HG03045 (cell line): Measurements from ENCODE around the gene TAC3.
"Not testable (repeated sequence)": the region's sequence is repeated elsewhere in the genome, so short reads cannot be mapped to it uniquely, and the experiment has no call there.

ENCODE experiments used
- ATAC-seq: cut with Tn5 transposase; IDR thresholded peaks from one replicate; pipeline ENCODE4 v1.9.1; 2021; ENCODE audit warnings: mild to moderate bottlenecking, moderate library complexity; ENCODE audit not compliant: unreplicated experiment

TAC3 gene

DNA sequence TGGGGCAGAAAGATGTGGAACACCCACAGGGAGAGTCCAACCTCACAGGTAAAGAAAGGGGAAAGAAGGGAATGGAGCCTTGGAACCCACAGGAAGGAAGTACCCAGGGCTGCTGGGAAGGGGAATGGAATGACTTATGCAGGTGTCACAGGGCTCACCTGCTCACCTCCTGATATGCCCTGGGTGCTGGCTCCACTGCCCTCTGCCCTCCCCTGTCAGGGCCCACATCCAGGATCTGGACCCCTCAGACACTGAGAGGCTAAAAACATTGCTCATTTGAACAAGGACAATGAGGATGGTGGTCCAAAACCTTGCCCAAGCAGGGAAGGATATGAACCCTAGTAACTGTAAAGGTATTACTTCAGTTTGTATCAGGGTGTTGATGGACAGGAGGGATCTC, 29.3 kb downstream of the TAC3 start:
- no peak for ATAC-seq

GRCh38 chr12:56985714-56986113, 30.6 kb downstream of the TAC3 start:
- ATAC-seq, result not testable (repeated sequence)

- no peak for ATAC-seq
Measured at GRCh38 chr12:56983386-56983785, 32.9 kb downstream of the TAC3 start.

DNA sequence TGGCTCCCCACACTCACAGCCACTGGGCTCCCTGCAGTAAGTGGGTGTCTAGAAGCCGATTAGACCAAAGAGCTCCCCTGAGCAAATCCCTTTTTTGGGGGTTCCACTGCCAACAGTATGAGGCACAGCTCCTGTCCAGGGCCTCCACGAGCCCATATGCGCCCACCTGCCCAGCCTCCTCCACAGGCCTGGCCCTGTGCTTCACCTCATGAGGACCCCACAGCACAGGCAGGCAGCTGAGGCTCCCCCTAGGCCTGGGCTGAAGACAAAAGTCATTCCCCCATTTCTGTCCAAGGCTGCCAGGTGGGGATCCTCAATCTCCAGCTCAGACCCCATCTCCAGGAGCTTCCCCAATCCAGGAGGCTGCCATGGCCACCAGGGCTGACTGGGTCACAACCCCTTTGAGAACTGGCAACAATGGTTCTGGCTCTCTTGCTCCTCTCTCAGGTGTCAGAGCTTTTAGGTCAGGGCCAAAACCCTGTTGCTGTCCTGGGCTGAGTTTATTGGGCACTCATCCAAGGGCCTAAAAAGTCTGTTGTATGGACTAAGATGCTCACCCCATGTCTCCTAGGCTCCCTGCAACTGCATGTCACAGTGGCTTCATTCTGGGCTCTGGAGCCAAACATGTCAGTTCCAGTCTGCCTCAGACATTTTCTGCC, 33.6 kb downstream of the TAC3 start:
- not testable (repeated sequence) for ATAC-seq

GRCh38 chr12:56980941-56981530, 35.3 kb downstream of the TAC3 start:
- no peak for ATAC-seq

- ATAC-seq, result no peak
Measured at GRCh38 chr12:56980268-56980667, 36.1 kb downstream of the TAC3 start.

DNA sequence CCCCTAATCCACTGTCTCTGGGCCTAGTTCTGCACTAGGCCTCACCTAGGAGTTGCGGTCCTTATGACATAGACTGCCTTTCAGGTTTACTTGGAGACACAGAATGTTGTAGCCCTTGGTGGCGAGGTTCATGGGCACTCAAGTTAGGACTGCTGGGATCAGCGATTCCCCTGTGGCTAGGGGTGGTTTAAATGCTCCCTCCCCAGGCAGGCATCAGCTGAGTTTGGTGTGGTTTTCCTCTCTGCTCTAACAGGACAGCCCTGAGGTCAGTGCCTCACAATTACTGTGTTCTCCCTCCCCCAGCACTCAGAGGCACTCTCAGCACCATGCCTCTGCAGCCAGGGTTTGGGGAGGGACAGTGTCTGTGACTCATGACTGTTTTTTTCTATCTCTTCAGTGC, 36.7 kb downstream of the TAC3 start:
- ATAC-seq, result no peak

- ATAC-seq, result no peak
Measured at GRCh38 chr12:56978397-56979138, 37.8 kb downstream of the TAC3 start.

- ATAC-seq, result not testable (repeated sequence)
Measured at GRCh38 chr12:56977361-56977760, 39.0 kb downstream of the TAC3 start.

GRCh38 chr12:56974224-56974623, 42.1 kb downstream of the TAC3 start:
- not testable (repeated sequence) for ATAC-seq

GRCh38 chr12:56968910-56969309, 47.4 kb downstream of the TAC3 start:
- ATAC-seq, result not testable (repeated sequence)

DNA sequence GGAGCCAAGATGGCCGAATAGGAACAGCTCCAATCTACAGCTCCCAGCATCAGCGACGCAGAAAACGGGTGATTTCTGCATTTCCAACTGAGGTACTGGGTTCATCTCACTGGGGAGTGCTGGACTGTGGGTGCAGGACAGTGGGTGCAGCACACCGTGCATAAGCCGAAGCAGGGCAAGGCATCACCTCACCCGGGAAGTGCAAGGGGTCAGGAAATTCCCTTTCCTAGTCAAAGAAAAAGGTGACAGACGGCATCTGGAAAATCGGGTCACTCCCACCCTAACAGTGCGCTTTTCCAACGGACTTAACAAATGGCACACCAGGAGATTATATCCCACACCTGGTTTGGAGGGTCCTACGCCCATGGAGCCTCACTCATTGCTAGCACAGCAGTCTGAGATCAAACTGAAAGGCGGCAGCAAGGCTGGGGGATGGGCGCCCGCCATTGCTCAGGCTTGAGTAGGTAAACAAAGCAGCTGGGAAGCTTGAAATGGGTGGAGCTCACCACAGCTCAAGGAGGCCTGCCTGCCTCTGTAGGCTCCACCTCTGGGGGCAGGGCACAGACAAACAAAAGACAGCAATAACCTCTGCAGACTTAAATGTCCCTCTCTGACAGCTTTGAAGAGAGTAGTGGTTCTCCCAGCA, 50.2 kb downstream of the TAC3 start:
- not testable (repeated sequence) for ATAC-seq

- not testable (repeated sequence) for ATAC-seq
Measured at GRCh38 chr12:56965124-56965523, 51.2 kb downstream of the TAC3 start.

GRCh38 chr12:56963557-56963956, 52.8 kb downstream of the TAC3 start:
- ATAC-seq, result not testable (repeated sequence)

- ATAC-seq, result not testable (repeated sequence)
Measured at GRCh38 chr12:56962247-56962646, 54.1 kb downstream of the TAC3 start.
